Activated T-cell treated with anti-CD3 and anti-CD28 coated beads, Interleukin-2, amount 50 U/mL, for 72 hours (primary cell): ENCODE data around the gene KRTAP5-5. TPM values are rescaled to one million over a fixed set of nuclear protein-coding genes. Genes with fewer than 3 reads are reported as not detected.
A peak's percentile ranks its signal among the peaks of the same experiment; 100 is the strongest.
"Not testable (repeated sequence)": the region's sequence is repeated elsewhere in the genome, so short reads cannot be mapped to it uniquely, and the experiment has no call there.

Source experiments
- ATAC-seq, 2 donors: fragments of 150-1000 bp; cut with Tn5 transposase; replicated peaks in 1 of 2; 2 replicates each; pipeline ENCODE4 v1.10.0; 2021; ENCODE audit warnings: moderate library complexity in 2 of 2, mild to moderate bottlenecking in 1 of 2
- DNase-seq, 2 donors: peaks; one replicate each; pipeline ENCODE4 v3.0.0; 2021 to 2022; ENCODE audit warnings: mixed read lengths in 1 of 2
- H3K27ac Mint-ChIP-seq: one replicate; pipeline ENCODE4 v1.8.0; 2022; ENCODE audit warnings: mild to moderate bottlenecking, moderate library complexity, mixed read lengths
- H3K27me3 Mint-ChIP-seq: one replicate; pipeline ENCODE4 v1.8.0; 2022; ENCODE audit warnings: low read depth, mixed read lengths
- H3K36me3 Mint-ChIP-seq, 2 donors: one replicate each; pipeline ENCODE4 v1.8.0; 2022; ENCODE audit warnings: mixed read lengths in 2 of 2, mild to moderate bottlenecking in 1 of 2; ENCODE audit not compliant: insufficient read depth in 2 of 2
- H3K4me1 Mint-ChIP-seq: one replicate; pipeline ENCODE4 v1.8.0; 2022; ENCODE audit warnings: low read depth, mixed read lengths
- H3K4me3 Mint-ChIP-seq, 2 donors: one replicate each; pipeline ENCODE4 v1.8.0; 2022; ENCODE audit warnings: mild to moderate bottlenecking in 2 of 2, mixed read lengths in 2 of 2, moderate library complexity in 2 of 2
- H3K9me3 Mint-ChIP-seq, 2 donors: one replicate each; pipeline ENCODE4 v1.8.0; 2022; ENCODE audit warnings: mixed read lengths in 2 of 2
- total RNA-seq, 2 donors: library from RNA; stranded (reverse); gene quantifications; one replicate each; pipeline ENCODE4 v1.2.3, GENCODE V29; 2022

KRTAP5-5 gene, protein sequence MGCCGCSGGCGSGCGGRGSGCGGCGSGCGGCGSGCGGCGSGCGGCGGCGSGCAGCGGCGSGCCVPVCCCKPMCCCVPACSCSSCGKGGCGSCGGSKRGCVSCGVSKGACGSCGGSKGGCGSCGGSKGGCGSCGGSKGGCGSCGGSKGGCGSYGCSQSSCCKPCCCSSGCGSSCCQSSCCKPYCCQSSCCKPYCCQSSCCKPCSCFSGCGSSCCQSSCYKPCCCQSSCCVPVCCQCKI
- total RNA-seq = not detected

DNA sequence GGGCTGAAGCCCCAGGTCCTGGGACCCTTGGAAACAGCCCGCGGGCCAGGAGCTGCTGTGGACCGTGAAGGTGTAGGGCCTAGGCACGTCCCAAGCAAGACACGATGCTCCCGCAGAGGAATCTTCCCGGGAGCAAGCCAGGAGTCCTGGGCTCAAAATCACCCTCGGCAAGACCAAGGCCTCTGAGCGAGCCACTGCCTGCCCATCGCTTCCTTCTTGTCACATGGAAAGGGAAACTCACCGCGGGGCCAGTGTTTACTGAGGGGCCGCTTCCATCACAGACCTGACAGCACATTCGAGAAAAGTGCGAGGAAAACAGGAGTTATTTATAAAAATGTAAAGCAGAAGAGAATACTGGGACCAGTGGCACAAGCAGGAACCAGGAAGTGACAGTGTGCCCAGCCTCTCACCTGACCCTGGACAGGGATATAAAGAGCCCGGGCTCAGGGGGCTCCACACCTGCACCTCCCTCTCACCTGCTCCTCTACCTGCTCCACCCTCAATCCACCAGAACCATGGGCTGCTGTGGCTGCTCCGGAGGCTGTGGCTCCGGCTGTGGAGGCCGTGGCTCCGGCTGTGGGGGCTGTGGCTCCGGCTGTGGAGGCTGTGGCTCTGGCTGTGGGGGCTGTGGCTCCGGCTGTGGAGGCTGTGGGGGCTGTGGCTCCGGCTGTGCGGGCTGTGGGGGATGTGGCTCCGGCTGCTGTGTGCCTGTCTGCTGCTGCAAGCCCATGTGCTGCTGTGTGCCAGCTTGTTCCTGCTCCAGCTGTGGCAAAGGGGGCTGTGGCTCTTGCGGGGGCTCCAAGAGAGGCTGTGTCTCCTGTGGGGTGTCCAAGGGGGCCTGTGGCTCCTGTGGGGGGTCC, at the start of gene KRTAP5-5:
TSS of gene KRTAP5-5 (plus strand) at position 450 of the 860 bp plus-strand sequence. CDS start at position 516, 66 bp downstream.
- no peaks in the 10 kb centered on the region for H3K9me3 Mint-ChIP-seq
- no peaks in the 10 kb centered on the region for H3K36me3 Mint-ChIP-seq
- ATAC-seq (no peak), DNase-seq (no peak)
- H3K27me3 Mint-ChIP-seq = peaks cover 8% of the 10 kb centered on the region
- peaks cover 5% of the 10 kb centered on the region for H3K4me1 Mint-ChIP-seq
- H3K4me3 Mint-ChIP-seq = no peak within 1 kb of the TSS
- no peak within 1 kb of the TSS for H3K27ac Mint-ChIP-seq

- Mint-ChIP-seq H3K4me1 (no peaks in the 10 kb centered on the region), H3K9me3 (peaks cover 0 to 6% of the 10 kb centered on the region in 2 donors), H3K27me3 (no peaks in the 10 kb centered on the region), H3K36me3 (peaks cover 3 to 7% of the 10 kb centered on the region in 2 donors), H3K4me3 (no peak overlapping the region), H3K27ac (no peak overlapping the region)
- ATAC-seq (no peak), DNase-seq (no peak)
Observed at GRCh38 chr11:1581976-1582375, 47.6 kb upstream of the KRTAP5-5 start.

GRCh38 chr11:1582909-1583308, 46.7 kb upstream of the KRTAP5-5 start:
- H3K9me3 Mint-ChIP-seq, H3K27ac Mint-ChIP-seq, ATAC-seq, H3K4me1 Mint-ChIP-seq, H3K36me3 Mint-ChIP-seq, H3K27me3 Mint-ChIP-seq, DNase-seq, H3K4me3 Mint-ChIP-seq: not testable (repeated sequence)

- DNase-seq, H3K27ac Mint-ChIP-seq: not testable (repeated sequence)
Observed at GRCh38 chr11:1584661-1585370, 44.8 kb upstream of the KRTAP5-5 start, which contains the start of gene KRTAP5-1. KRTAP5-1 (minus strand) TSS chr11:1585283; CDS start chr11:1585249, 34 bp downstream.

GRCh38 chr11:1586699-1587098, 42.9 kb upstream of the KRTAP5-5 start:
- H3K36me3 Mint-ChIP-seq = peaks cover 4% of the 10 kb centered on the region in 2 donors
- H3K9me3 Mint-ChIP-seq = peaks cover 0 to 3% of the 10 kb centered on the region in 2 donors
- H3K27ac Mint-ChIP-seq = no peak overlapping the region
- no peak overlapping the region for H3K4me3 Mint-ChIP-seq
- DNase-seq = no peak
- H3K27me3 Mint-ChIP-seq = no peaks in the 10 kb centered on the region
- H3K4me1 Mint-ChIP-seq = peaks cover 8% of the 10 kb centered on the region
- ATAC-seq = no peak

More at GRCh38 chr11:1584661-1585370, 44.8 kb upstream of the KRTAP5-5 start, which contains the start of gene KRTAP5-1:
- H3K4me3 Mint-ChIP-seq = peak within 1 kb of the TSS in 1 of 2 donors; percentile 10
- H3K4me1 Mint-ChIP-seq, H3K36me3 Mint-ChIP-seq, H3K27me3 Mint-ChIP-seq, ATAC-seq, H3K9me3 Mint-ChIP-seq: not testable (repeated sequence)

- DNase-seq, H3K9me3 Mint-ChIP-seq, H3K27me3 Mint-ChIP-seq, H3K36me3 Mint-ChIP-seq, H3K4me1 Mint-ChIP-seq: not testable (repeated sequence)
- ATAC-seq = peak in 1 of 2 donors; percentile 33
- peak overlapping the region; percentile 48 to 49 for H3K4me3 Mint-ChIP-seq
- H3K27ac Mint-ChIP-seq = peak overlapping the region; percentile 38
Observed at GRCh38 chr11:1589191-1589963, 40.2 kb upstream of the KRTAP5-5 start.

GRCh38 chr11:1589996-1590395, 39.6 kb upstream of the KRTAP5-5 start:
- Mint-ChIP-seq H3K27me3 (no peaks in the 10 kb centered on the region), H3K36me3 (peaks cover 4% of the 10 kb centered on the region in 2 donors), H3K4me3 (peak overlapping the region in 1 of 2 donors; percentile 41), H3K27ac (no peak overlapping the region), H3K4me1 (peaks cover 8% of the 10 kb centered on the region), H3K9me3 (peaks cover 0 to 3% of the 10 kb centered on the region in 2 donors)
- DNase-seq (no peak), ATAC-seq (no peak)

DNA sequence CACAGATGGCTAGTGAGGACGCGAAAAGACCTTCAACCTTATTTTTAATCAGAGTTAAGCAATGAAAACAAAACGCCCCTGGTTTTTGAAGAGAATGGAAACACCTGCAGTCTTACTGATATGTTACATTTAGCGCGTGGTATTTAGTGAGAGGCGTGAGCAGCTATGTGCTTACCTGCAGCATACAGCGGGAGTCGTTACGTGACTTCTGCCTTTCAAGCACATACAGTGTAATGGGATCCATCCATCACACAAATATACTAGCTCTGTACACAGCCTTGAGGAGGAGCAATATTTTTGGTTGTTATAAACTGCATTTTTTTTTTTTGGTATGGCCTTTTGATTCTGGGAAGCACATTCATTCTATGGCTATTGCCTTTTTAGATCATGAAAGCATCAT, 36.9 kb upstream of the KRTAP5-5 start:
- Mint-ChIP-seq H3K36me3 (peaks cover 4% of the 10 kb centered on the region in 2 donors), H3K4me1 (peaks cover 13% of the 10 kb centered on the region), H3K4me3 (no peak overlapping the region), H3K27ac (no peak overlapping the region), H3K9me3 (peaks cover 0 to 3% of the 10 kb centered on the region in 2 donors), H3K27me3 (peaks cover 18% of the 10 kb centered on the region)
- ATAC-seq (no peak), DNase-seq (no peak)

DNA sequence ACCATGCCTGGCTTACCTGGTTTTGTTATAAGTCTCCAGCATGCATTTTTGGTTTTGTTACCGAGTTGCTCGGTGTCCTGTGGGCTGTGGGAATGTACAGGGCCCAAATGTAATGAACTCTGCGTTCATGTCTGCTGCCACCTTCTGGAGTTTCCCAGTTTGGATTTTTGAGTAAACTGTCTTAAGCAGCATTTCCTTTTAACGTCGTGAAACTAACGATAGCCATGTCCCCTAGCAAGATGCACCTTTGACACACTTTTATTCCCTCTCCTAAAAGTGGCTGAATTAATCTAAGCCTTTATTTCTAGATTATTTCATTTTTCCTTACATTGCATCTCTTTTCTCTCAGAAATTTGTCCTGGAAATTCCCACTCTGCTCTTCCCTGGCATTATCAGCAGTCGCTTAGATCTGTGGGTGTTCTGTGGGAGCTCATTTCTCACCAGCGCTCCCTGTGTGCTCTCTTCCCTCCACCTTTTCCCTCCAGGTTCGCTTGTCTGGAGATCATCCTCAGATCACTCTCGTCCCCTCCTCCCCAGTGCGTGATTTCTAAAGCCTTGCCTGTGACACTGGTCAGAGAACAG, 33.5 kb upstream of the KRTAP5-5 start:
- not testable (repeated sequence) for H3K4me1 Mint-ChIP-seq, H3K9me3 Mint-ChIP-seq, H3K36me3 Mint-ChIP-seq, H3K4me3 Mint-ChIP-seq, DNase-seq, H3K27ac Mint-ChIP-seq, ATAC-seq
- H3K27me3 Mint-ChIP-seq = peaks cover 18% of the 10 kb centered on the region

GRCh38 chr11:1596576-1597121, 32.9 kb upstream of the KRTAP5-5 start:
- not testable (repeated sequence) for H3K4me3 Mint-ChIP-seq, ATAC-seq, H3K27ac Mint-ChIP-seq, H3K36me3 Mint-ChIP-seq, H3K9me3 Mint-ChIP-seq, DNase-seq, H3K4me1 Mint-ChIP-seq
- H3K27me3 Mint-ChIP-seq = peaks cover 20% of the 10 kb centered on the region

- H3K4me3 Mint-ChIP-seq = no peak overlapping the region
- H3K27me3 Mint-ChIP-seq = peaks cover 28% of the 10 kb centered on the region
- no peak overlapping the region for H3K27ac Mint-ChIP-seq
- peaks cover 4% of the 10 kb centered on the region for H3K4me1 Mint-ChIP-seq
- ATAC-seq (no peak), DNase-seq (no peak)
- H3K9me3 Mint-ChIP-seq = no peaks in the 10 kb centered on the region
- H3K36me3 Mint-ChIP-seq = no peaks in the 10 kb centered on the region
Observed at GRCh38 chr11:1597331-1597993, 32.1 kb upstream of the KRTAP5-5 start.
